Activated CD4-positive, alpha-beta T cell treated with anti-CD3 and anti-CD28 coated beads for 4 hours (primary cell): Measurements from ENCODE around the gene PNPLA5.
A peak's percentile ranks its signal among the peaks of the same experiment; 100 is the strongest.

ENCODE experiments used
- DNase-seq, 2 donors: peaks; one replicate each; pipeline ENCODE4 v3.0.0-alpha.2; 2020

PNPLA5 gene

GRCh38 chr22:43901976-43902643 lies 10.3 kb upstream of the PNPLA5 start:
- no peak for DNase-seq

GRCh38 chr22:43900206-43900605 lies 8.4 kb upstream of the PNPLA5 start:
- DNase-seq, result no peak

GRCh38 chr22:43897751-43898261 lies 6.0 kb upstream of the PNPLA5 start:
- DNase-seq, result peak in 1 of 2 donors; percentile 6

GRCh38 chr22:43895986-43896645 lies 4.3 kb upstream of the PNPLA5 start:
- no peak for DNase-seq

GRCh38 chr22:43894122-43894521 lies 2.3 kb upstream of the PNPLA5 start:
- no peak for DNase-seq

- no peak for DNase-seq
These were observed 1.5 kb upstream of the PNPLA5 start for GRCh38 chr22:43893266-43893665.

- DNase-seq, result no peak
These were observed 526 bp upstream of the PNPLA5 start for GRCh38 chr22:43892183-43892894.

- no peak for DNase-seq
These were observed 897 bp downstream of the PNPLA5 start for GRCh38 chr22:43890901-43891331.

GRCh38 chr22:43889860-43890253 lies 2.0 kb downstream of the PNPLA5 start:
- DNase-seq, result no peak

- DNase-seq, result no peak
These were observed 2.5 kb downstream of the PNPLA5 start for GRCh38 chr22:43889201-43889859.

GRCh38 chr22:43888740-43889139 lies 3.1 kb downstream of the PNPLA5 start:
- no peak for DNase-seq

- DNase-seq, result no peak
These were observed 4.4 kb downstream of the PNPLA5 start for GRCh38 chr22:43887391-43887790.

GRCh38 chr22:43886231-43886630 lies 5.6 kb downstream of the PNPLA5 start:
- no peak for DNase-seq

- DNase-seq, result no peak
These were observed 6.0 kb downstream of the PNPLA5 start for GRCh38 chr22:43885786-43886185.

- no peak for DNase-seq
These were observed 6.5 kb downstream of the PNPLA5 start for GRCh38 chr22:43885319-43885671.

GRCh38 chr22:43884600-43885318 lies 7.1 kb downstream of the PNPLA5 start:
- DNase-seq, result peak; percentile 29 to 35

- no peak for DNase-seq
These were observed 7.9 kb downstream of the PNPLA5 start for GRCh38 chr22:43883719-43884415.

- DNase-seq, result peak; percentile 26 to 43
These were observed 8.7 kb downstream of the PNPLA5 start for GRCh38 chr22:43883012-43883661.

GRCh38 chr22:43882122-43882767 lies 9.6 kb downstream of the PNPLA5 start:
- no peak for DNase-seq

GRCh38 chr22:43881091-43882061 lies 10.4 kb downstream of the PNPLA5 start:
- DNase-seq, result no peak
